GM13977 (cell line): ENCODE data around the gene GDF10.

Source experiments
- DNase-seq: peaks from one replicate; pipeline ENCODE4 v3.0.0; 2012; ENCODE audit warnings: low spot score
- in situ Hi-C: fragments of 300-500 bp; cut with MboI; formaldehyde crosslinking; loops from one replicate; pipeline ENCODE4 v1.12.0; 2022; ENCODE audit warnings: low sequenced_read_pairs, low pct_unique_long_range_greater_than_20kb, mixed read lengths, inconsistent platforms; ENCODE audit not compliant: unreplicated experiment
- TF ChIP-seq, protein P1 (sequence below): IDR thresholded peaks from 2 replicates; pipeline ENCODE4 v1.5.1; 2012; ENCODE audit warnings: mild to moderate bottlenecking, control low read depth; ENCODE audit not compliant: insufficient read depth; ENCODE audit errors: extremely low read depth, missing control alignments

GDF10 gene

DNA sequence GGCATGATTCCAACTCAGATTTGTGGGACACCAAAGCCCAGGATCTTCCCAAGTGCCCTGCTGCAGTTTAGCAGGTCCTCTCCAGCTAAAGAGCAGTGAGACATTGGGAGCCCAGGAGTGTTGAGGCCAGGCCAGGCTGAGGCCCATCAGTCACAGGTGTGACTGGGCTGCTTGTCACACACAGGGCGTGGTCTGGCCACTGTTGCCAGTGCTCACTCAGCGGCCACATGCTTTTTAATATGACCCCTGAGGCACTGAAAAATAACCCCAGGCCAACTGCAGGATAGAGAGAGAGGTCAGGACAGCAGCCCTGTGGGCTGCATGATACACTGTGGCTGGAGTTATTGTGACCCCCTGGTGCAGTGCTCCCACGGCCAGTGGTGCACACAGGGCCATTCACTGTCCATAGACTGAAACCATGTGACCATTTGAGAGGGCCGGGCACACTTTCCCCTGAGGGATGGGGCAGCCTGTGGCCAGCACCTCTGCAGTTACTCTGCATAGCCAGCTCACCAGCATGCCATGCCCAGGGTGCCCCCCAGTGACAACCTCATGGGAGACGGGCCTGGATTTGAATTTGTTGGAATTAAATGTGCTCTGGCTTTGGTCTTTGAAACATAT, 26.4 kb downstream of the GDF10 start:
- in situ Hi-C loops = no loop called here
- no peak for DNase-seq
- TF ChIP-seq, protein P1, sequence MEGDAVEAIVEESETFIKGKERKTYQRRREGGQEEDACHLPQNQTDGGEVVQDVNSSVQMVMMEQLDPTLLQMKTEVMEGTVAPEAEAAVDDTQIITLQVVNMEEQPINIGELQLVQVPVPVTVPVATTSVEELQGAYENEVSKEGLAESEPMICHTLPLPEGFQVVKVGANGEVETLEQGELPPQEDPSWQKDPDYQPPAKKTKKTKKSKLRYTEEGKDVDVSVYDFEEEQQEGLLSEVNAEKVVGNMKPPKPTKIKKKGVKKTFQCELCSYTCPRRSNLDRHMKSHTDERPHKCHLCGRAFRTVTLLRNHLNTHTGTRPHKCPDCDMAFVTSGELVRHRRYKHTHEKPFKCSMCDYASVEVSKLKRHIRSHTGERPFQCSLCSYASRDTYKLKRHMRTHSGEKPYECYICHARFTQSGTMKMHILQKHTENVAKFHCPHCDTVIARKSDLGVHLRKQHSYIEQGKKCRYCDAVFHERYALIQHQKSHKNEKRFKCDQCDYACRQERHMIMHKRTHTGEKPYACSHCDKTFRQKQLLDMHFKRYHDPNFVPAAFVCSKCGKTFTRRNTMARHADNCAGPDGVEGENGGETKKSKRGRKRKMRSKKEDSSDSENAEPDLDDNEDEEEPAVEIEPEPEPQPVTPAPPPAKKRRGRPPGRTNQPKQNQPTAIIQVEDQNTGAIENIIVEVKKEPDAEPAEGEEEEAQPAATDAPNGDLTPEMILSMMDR = no peak

DNA sequence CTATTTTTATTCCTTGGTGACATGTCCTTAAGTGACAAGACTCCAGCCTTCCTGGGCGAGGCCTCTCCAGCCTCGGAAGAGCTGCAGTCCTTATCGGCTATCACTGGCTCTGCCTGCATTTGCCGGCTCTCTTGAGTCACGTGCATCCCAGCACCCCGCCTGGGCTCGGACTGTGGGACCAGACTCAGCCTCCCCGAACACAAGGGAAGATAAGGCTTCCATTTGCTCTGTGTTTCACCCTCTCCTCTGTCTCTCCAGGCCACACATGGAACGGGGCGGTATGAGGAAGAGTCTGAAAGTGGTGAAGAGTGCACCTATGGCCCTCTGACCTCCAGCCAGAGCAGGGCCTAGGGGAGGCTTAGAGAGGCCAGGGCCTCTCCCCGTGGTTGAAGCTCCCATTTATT, 26.9 kb downstream of the GDF10 start:
- TF ChIP-seq, protein P1 = no peak
- in situ Hi-C loops = no loop called here
- no peak for DNase-seq

DNA sequence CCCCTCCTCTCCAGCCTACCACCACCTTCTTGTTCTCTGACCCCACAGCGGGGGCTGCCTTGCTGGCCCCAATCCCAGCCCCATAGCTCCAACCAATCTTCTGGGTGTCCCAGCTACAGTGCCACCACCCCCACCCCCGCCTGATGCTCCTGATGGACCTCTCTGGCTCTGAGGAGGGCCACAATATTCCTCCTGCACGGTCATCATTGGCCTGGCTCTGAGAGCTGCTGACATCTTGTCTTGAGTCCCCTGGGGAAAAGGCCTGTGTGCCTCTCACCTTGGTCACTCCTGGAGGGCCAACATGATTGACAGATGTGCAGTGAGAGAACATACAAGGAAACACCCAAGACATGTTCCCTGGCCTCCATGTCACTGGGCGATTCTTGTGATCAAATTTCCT, 29.9 kb downstream of the GDF10 start:
- TF ChIP-seq, protein P1 = no peak
- in situ Hi-C loops = no loop called here
- no peak for DNase-seq

DNA sequence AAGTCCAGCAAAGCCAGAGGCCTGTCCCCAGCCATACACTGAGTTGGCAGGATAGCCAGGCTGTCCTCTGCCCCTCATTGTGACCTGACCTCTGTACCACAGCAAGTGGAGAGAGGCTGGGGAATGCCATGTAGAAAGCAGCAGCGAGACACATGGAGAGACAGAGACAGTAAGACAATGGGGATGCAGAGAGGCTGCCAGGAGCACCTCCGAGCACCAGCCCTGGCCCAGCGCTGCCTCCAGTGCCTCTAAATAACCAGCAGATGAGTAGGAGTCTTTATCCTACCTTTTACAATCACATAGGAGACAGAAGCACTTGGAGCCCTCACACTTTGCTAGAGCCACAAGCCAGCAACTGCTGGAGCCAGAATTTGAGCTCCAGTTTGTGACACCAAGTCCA, 30.4 kb downstream of the GDF10 start:
- TF ChIP-seq, protein P1 = no peak
- no peak for DNase-seq

DNA sequence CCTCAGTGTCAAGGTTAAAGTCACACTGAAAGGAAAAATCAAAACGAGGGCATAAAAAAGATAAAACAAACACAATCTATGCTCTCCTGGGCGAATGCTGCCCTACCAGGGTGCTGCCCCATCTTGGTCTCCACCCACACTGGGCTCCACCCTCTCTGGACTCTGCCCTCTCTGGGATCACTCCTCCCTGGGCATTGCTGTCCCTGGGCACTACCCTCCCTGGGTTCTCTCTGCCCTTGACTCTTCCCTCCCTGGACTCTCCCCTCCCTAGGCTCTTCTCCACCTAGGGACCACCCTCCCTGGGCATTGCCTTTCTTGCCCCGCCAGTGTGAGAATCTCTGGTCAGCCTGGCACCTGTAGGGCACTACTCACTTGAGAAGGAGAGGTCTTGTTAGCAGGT, 30.8 kb downstream of the GDF10 start:
- TF ChIP-seq, protein P1 = no peak
- DNase-seq = no peak
- in situ Hi-C loops = no loop called here

More for the DNA sequence above, 30.4 kb downstream of the GDF10 start:
- in situ Hi-C loops = no loop called here

DNA sequence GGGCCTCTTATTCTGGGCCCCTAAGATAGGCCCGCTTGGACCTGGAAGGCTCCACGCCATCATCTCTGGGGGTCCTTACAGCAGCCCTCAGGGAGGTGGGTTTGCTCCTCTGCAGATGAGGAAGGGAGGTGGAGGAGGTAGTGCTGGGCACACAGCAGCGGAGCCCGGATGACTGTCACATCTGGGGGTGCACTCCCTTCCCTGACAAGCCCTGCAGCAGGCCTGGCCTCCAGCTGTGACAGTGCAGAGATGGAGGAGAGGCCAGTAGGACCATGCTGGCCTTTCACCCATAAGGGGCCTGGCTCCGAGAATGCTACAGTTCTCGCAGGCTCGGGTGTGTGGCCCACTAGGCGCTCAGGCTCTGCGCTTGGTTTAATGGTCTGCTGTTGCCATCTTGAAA, 31.5 kb downstream of the GDF10 start:
- no peak for DNase-seq
- TF ChIP-seq, protein P1 = no peak
- in situ Hi-C loops = no loop called here

DNA sequence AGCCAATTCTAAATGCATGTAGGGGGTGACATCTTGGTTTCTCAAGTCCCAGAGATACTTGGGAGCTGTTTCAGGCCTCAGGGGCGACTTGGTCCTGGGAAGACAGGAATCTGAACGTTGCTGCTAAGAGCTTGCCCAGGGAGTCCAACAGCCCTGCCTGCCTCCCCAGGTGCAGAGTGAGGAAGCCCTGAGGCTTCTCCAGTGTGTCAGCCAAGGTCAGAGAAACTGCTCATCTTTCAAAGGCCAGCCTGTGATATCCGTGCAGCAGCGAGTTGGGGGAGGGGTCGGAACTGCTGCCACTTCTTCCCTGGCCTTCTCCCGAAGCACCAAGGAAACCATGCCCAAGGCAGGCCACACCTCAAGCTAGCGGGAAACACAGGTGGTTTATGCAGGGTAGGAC, 32.0 kb downstream of the GDF10 start:
- no peak for DNase-seq
- TF ChIP-seq, protein P1 = no peak
- in situ Hi-C loops = no loop called here
